BE2C (cell line): ENCODE measurements around the gene CCDC47.

ENCODE experiments used
- DNase-seq: peaks from one replicate; pipeline ENCODE4 v3.0.0-alpha.2; 2020
- H3K27me3 ChIP-seq: fragments of 250-450 bp; sonication (Bioruptor Pico); 2 replicates; pipeline ENCODE4 v1.5.1; 2020; ENCODE audit warnings: mild to moderate bottlenecking
- H3K36me3 ChIP-seq: fragments of 250-450 bp; sonication (Bioruptor Pico); 2 replicates; pipeline ENCODE4 v1.5.1; 2020; ENCODE audit warnings: mild to moderate bottlenecking
- H3K4me1 ChIP-seq: fragments of 250-450 bp; sonication (Bioruptor Pico); 2 replicates; pipeline ENCODE4 v1.5.1; 2020
- H3K4me3 ChIP-seq: 2 replicates; pipeline ENCODE4 v1.5.1; 2011; ENCODE audit warnings: low read depth, low read length
- H3K9me3 ChIP-seq: fragments of 250-450 bp; sonication (Bioruptor Pico); 2 replicates; pipeline ENCODE4 v1.5.1; 2020
- TF ChIP-seq, protein P1 (sequence below): IDR thresholded peaks from 2 replicates; pipeline ENCODE4 v1.5.1; 2012; ENCODE audit warnings: mild to moderate bottlenecking, low read depth, low read length

CCDC47 gene

DNA sequence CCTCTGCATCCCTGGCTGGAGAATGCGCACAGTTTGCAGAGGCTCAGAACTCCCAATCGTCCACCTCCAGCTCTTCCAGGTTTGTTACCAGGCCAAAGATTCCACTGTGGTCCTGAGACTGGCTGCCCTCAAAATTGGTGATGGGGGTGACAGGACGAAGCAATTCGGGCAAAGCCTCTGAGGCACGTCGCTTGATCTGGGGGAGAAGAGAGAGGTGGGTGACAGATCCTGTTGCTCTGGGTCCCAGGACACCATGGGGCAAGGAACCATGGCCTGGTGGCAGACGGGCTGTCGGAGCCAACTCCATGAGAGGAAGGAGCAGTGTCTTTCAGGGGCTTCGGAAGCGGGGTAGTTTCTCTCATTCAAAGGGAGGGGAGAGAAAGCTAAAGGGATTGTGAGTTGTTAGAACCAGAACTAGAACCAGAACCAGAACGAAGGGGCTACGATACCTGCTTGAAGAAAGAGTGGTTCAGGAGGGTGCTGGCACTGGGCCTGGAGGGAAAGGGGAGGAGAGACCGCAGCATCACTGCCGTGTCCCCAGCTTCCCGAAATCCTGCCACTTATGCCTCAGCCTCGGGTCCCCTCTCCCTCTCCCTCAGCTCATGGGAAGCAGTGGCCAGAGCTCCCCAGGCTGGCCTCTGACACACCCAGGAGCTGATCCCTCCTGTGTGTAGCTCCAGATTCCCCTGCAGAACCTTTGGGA is 69.7 kb downstream of the CCDC47 start:
- H3K36me3 ChIP-seq: peaks cover 15% of the 10 kb centered on the region
- no peak overlapping the region for H3K4me3 ChIP-seq
- TF ChIP-seq, protein P1, sequence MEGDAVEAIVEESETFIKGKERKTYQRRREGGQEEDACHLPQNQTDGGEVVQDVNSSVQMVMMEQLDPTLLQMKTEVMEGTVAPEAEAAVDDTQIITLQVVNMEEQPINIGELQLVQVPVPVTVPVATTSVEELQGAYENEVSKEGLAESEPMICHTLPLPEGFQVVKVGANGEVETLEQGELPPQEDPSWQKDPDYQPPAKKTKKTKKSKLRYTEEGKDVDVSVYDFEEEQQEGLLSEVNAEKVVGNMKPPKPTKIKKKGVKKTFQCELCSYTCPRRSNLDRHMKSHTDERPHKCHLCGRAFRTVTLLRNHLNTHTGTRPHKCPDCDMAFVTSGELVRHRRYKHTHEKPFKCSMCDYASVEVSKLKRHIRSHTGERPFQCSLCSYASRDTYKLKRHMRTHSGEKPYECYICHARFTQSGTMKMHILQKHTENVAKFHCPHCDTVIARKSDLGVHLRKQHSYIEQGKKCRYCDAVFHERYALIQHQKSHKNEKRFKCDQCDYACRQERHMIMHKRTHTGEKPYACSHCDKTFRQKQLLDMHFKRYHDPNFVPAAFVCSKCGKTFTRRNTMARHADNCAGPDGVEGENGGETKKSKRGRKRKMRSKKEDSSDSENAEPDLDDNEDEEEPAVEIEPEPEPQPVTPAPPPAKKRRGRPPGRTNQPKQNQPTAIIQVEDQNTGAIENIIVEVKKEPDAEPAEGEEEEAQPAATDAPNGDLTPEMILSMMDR: no peak
- 0 out of 2 replicates have a peak, but pooled peaks cover 4% of the 10 kb centered on the region for H3K4me1 ChIP-seq
- no peaks in the 10 kb centered on the region for H3K27me3 ChIP-seq
- DNase-seq: no peak
- H3K9me3 ChIP-seq: peaks cover 4% of the 10 kb centered on the region

DNA sequence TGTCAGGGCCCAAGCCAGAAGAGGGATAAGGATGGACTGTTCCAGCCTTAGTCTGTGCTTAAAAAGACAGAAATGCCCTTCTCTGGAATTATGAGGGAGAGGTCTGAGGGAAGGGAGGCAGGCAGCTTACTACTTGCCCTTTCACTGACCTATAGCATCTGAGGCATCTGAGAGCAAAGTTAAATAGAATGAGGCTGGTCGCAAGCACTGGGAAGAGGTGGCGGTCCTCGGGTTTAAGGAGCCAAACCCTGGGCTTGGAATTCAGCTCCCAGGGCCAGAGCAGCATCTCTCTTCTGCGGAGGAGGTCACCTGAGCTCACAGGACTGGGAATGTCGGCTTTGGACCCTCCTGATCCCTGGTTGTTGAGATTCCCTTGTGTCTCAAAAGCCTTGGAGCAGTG is 70.4 kb downstream of the CCDC47 start:
- no peak overlapping the region for H3K4me3 ChIP-seq
- no peaks in the 10 kb centered on the region for H3K27me3 ChIP-seq
- H3K9me3 ChIP-seq: peaks cover 4% of the 10 kb centered on the region
- TF ChIP-seq, protein P1: no peak
- 0 out of 2 replicates have a peak, but pooled peaks cover 4% of the 10 kb centered on the region for H3K4me1 ChIP-seq
- H3K36me3 ChIP-seq: peaks cover 9% of the 10 kb centered on the region
- DNase-seq: no peak

DNA sequence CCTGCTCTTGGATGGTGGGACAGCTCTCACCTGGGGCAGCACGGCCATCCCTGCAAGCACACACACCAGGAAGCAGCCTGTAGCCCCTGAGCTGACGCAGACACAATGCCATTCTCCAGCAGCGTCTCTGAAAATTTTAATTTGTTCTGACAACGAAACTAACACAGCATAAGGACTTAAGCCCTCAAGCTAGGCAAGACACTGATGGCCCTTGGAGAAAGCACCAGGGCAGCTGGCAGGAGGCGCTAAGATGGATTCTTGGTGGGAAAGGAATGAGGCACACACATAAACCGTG is 70.7 kb downstream of the CCDC47 start:
- peaks cover 4% of the 10 kb centered on the region for H3K9me3 ChIP-seq
- no peak overlapping the region for H3K4me3 ChIP-seq
- peaks cover 10% of the 10 kb centered on the region for H3K36me3 ChIP-seq
- no peaks in the 10 kb centered on the region for H3K27me3 ChIP-seq
- 0 out of 2 replicates have a peak, but pooled peaks cover 4% of the 10 kb centered on the region for H3K4me1 ChIP-seq
- TF ChIP-seq, protein P1: no peak
- DNase-seq: no peak

DNA sequence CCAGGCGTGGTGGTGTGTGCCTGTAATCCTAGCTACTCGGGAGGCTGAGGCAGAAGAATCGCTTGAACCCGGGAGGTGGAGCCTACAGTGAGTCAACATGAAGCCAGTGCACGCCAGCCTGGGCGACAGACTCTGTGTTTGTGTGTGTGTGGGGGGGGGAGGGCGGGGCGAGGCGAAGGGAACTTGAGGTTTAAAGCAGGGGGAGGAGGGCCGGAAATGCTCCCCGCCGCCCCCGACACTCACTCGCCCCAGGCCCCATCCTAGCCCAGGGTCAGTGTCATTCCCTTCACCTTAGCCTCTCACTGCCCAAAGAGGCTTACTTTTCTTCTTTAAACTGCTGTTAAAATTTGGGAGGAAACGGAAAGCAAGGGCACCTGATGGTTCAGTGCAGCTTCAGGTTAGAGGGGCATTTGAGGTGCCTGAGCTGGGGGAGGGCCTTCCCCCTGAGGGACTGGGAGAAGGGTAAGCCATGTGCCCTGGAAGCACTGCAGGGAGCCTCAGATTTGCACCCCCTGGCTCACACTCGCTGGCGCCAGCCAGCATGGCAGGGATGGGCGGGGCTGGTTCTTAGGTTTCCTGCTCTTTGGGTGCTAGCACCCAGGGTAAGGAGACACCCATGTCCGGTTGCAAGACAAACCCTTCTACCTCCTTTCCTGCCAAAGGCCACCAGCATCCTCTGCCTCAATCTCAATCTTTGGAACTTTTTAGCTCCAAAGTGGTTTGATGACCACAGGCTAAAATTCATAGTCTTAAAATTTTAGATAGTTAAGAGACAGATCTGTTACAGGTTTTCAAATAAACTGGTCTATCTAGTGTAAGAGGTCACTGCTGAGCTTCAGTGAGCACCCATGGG is 71.3 kb downstream of the CCDC47 start:
- no peak for DNase-seq
- H3K4me3 ChIP-seq: no peak overlapping the region
- H3K9me3 ChIP-seq: peaks cover 4% of the 10 kb centered on the region
- peaks cover 10% of the 10 kb centered on the region for H3K36me3 ChIP-seq
- TF ChIP-seq, protein P1: no peak
- H3K27me3 ChIP-seq: no peaks in the 10 kb centered on the region
- H3K4me1 ChIP-seq: 0 out of 2 replicates have a peak, but pooled peaks cover 4% of the 10 kb centered on the region

DNA sequence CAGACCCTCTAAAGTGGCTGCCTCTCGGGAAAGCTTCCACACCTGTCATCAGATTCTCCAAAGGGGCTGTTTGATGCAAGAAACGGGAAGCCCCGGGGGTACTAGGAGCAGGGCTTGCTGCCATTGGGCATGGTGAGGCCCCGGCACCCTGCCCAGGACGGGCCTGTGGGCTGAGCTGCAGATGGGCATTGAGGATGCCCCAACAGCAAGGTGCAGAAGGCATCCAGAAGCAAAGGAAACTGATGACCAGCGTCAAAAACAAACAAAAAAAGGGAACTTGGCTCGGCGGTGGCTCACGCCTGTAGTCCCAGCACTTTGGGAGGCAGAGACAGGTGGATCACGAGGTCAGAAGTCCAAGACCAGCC is 72.0 kb downstream of the CCDC47 start:
- Histone ChIP-seq H3K9me3 (peaks cover 4% of the 10 kb centered on the region), H3K4me1 (peaks cover 4% of the 10 kb centered on the region; the same call in 1 of the 2 replicates), H3K27me3 (no peaks in the 10 kb centered on the region), H3K36me3 (peaks cover 13% of the 10 kb centered on the region), H3K4me3 (no peak overlapping the region; the same call in 1 of the 2 replicates)
- DNase-seq: no peak
- TF ChIP-seq, protein P1: no peak
